GM12878 (cell line): ENCODE measurements around the gene GNAL. TPM values are rescaled to one million over a fixed set of nuclear protein-coding genes. Genes with fewer than 3 reads are reported as not detected.

Experiments used
- BCL11A ChIP-seq: IDR thresholded peaks from 2 replicates; pipeline ENCODE4 v1.6.1; 2011; ENCODE audit warnings: low read depth, low read length
- ZNF384 ChIP-seq: IDR thresholded peaks from 2 replicates; pipeline ENCODE4 v1.6.1; 2012; ENCODE audit warnings: low read depth, mild to moderate bottlenecking, low read length, improper control_type of control experiment, borderline replicate concordance
- ZNF622 ChIP-seq: fragments of 450-650 bp; IDR thresholded peaks from 2 replicates; pipeline ENCODE4 v1.6.1; 2017; ENCODE audit warnings: mild to moderate bottlenecking, inconsistent platforms
- polyA plus RNA-seq, 11 experiments: library from polyadenylated mRNA; depleted of rRNA in 4 of 11; unstranded in 6 of 11; stranded (reverse) in 5 of 11; fragments of >200 nt; fragmentation: Nextera tagmentation in 4 of 11; fragmentation: Illumina TruSeq in 1 of 11; extraction: Ambion mirVana in 4 of 11; extraction: Trizol in 1 of 11; gene quantifications; 1 replicate in 1 of 11; 2 replicates in 10 of 11; pipeline versions ENCODE4 v1.2.1 to v1.2.3, GENCODE V29; 2011 to 2016; ENCODE audit warnings: inconsistent platforms in 2 of 11, missing spikeins in 2 of 11, low read depth in 1 of 11
- total RNA-seq, 4 experiments: library from RNA; depleted of rRNA in 3 of 4; stranded (reverse); fragments of >200 nt in 3 of 4; fragmentation: Illumina TruSeq in 1 of 4; extraction: Trizol in 1 of 4; gene quantifications; 2 replicates each; pipeline versions ENCODE4 v1.2.1 to v1.2.3, GENCODE V29; 2013 to 2021
- TF ChIP-seq, protein P1 (sequence below): fragments of 450-650 bp; IDR thresholded peaks from 2 replicates; pipeline ENCODE4 v1.6.1; 2017; ENCODE audit warnings: mild to moderate bottlenecking, moderate library complexity
- TF ChIP-seq, protein P2 (sequence below): fragments of 450-650 bp; formaldehyde crosslinking; IDR thresholded peaks from 2 replicates; pipeline ENCODE4 v1.4.0; 2022; ENCODE audit warnings: mild to moderate bottlenecking, moderate library complexity

Gene GNAL
- total and polyA plus RNA-seq, 10 of the 15 experiments (the other 5 are each of a cell fraction or from before 2014, with no cell fraction given), result 0.02 to 0.39 (median 0.05) TPM; not detected in 5

DNA sequence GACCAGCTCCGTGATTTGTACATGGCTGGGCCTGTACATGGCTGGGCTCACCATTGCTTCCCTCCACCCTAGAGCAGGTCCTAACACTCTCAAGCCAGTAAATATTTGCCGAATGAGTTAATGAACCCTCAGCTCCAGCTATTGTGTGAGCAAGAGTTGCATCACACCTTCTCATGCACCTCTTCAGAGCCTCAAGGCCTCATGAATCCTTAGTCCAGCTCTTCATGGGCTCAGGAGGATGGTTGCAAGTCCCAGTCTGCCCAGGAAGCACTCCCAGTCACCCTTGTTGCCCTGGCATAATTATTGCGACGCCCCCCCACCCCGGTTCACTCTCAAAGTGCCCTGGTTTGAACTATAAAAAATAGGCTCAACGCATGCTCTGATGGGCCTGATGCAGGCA is 30.1 kb upstream of the GNAL start (continued):
- TF ChIP-seq, protein P1, sequence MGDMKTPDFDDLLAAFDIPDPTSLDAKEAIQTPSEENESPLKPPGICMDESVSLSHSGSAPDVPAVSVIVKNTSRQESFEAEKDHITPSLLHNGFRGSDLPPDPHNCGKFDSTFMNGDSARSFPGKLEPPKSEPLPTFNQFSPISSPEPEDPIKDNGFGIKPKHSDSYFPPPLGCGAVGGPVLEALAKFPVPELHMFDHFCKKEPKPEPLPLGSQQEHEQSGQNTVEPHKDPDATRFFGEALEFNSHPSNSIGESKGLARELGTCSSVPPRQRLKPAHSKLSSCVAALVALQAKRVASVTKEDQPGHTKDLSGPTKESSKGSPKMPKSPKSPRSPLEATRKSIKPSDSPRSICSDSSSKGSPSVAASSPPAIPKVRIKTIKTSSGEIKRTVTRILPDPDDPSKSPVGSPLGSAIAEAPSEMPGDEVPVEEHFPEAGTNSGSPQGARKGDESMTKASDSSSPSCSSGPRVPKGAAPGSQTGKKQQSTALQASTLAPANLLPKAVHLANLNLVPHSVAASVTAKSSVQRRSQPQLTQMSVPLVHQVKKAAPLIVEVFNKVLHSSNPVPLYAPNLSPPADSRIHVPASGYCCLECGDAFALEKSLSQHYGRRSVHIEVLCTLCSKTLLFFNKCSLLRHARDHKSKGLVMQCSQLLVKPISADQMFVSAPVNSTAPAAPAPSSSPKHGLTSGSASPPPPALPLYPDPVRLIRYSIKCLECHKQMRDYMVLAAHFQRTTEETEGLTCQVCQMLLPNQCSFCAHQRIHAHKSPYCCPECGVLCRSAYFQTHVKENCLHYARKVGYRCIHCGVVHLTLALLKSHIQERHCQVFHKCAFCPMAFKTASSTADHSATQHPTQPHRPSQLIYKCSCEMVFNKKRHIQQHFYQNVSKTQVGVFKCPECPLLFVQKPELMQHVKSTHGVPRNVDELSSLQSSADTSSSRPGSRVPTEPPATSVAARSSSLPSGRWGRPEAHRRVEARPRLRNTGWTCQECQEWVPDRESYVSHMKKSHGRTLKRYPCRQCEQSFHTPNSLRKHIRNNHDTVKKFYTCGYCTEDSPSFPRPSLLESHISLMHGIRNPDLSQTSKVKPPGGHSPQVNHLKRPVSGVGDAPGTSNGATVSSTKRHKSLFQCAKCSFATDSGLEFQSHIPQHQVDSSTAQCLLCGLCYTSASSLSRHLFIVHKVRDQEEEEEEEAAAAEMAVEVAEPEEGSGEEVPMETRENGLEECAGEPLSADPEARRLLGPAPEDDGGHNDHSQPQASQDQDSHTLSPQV, result no peak
- TF ChIP-seq, protein P2, sequence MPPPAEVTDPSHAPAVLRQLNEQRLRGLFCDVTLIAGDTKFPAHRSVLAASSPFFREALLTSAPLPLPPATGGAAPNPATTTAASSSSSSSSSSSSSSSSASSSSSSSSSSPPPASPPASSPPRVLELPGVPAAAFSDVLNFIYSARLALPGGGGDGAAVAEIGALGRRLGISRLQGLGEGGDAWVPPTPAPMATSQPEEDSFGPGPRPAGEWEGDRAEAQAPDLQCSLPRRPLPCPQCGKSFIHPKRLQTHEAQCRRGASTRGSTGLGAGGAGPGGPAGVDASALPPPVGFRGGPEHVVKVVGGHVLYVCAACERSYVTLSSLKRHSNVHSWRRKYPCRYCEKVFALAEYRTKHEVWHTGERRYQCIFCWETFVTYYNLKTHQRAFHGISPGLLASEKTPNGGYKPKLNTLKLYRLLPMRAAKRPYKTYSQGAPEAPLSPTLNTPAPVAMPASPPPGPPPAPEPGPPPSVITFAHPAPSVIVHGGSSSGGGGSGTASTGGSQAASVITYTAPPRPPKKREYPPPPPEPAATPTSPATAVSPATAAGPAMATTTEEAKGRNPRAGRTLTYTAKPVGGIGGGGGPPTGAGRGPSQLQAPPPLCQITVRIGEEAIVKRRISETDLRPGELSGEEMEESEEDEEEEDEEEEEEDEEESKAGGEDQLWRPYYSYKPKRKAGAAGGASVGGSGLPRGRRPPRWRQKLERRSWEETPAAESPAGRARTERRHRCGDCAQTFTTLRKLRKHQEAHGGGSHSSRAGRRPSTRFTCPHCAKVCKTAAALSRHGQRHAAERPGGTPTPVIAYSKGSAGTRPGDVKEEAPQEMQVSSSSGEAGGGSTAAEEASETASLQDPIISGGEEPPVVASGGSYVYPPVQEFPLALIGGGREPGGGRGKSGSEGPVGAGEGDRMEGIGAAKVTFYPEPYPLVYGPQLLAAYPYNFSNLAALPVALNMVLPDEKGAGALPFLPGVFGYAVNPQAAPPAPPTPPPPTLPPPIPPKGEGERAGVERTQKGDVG (CRISPR knock-in tag), result no peak
- TF ChIP-seq ZNF384 (no peak), BCL11A (no peak), ZNF622 (no peak)
